GM19372 (cell line): Measurements from ENCODE around the gene TRIM10.

ENCODE experiments used
- ATAC-seq: cut with Tn5 transposase; IDR thresholded peaks from one replicate; pipeline ENCODE4 v1.9.1; 2021; ENCODE audit warnings: mild to moderate bottlenecking, low read depth, moderate library complexity; ENCODE audit not compliant: unreplicated experiment

The TRIM10 gene, protein sequence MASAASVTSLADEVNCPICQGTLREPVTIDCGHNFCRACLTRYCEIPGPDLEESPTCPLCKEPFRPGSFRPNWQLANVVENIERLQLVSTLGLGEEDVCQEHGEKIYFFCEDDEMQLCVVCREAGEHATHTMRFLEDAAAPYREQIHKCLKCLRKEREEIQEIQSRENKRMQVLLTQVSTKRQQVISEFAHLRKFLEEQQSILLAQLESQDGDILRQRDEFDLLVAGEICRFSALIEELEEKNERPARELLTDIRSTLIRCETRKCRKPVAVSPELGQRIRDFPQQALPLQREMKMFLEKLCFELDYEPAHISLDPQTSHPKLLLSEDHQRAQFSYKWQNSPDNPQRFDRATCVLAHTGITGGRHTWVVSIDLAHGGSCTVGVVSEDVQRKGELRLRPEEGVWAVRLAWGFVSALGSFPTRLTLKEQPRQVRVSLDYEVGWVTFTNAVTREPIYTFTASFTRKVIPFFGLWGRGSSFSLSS

GRCh38 chr6:30160785-30161531 is at the start of gene TRIM10:
TRIM10 (minus strand) TSS chr6:30161211; CDS start chr6:30160858, 353 bp downstream.
- ATAC-seq, result no peak

GRCh38 chr6:30207619-30208295 is 46.7 kb upstream of the TRIM10 start:
- ATAC-seq, result no peak

GRCh38 chr6:30206799-30207618 is 46.0 kb upstream of the TRIM10 start:
- ATAC-seq, result no peak

DNA sequence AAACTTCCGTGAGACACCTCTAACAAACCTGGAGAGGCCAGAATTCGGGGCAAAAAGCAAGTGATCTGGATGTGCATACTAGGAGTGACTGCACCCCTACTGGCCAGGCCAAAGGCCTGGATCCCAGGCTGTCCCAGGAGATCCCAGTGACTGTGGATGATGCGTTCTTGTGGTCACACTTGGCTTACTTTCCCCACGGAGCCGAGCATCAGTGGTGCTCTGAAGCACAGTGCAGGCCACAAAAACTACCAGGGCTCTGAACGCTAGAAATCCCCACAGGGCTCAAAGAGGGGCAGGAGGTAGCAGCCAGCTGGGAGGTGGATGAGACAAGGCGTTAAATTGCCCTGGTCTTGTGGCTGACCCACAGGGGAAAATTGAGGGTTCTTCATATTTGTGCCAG is 45.1 kb upstream of the TRIM10 start:
- no peak for ATAC-seq

DNA sequence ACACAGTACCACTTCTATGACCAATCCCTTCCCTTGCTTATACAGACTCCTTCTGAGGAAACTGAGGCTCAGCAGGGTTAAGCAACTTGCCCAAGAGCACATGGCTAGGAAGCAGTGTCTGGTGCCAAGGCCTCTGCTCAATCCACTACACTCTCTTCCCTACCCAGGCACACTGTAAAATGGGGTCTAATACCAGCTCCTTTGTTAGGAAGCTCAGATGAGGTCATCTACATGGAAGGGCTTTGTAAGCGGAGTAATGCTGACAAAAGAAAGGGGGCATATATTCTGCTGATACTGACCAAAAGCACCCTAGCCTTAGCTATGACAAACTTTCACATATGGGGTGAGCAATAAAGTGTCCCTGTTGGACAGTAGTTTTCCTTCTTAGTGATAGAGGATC is 43.1 kb upstream of the TRIM10 start:
- ATAC-seq, result no peak

GRCh38 chr6:30202366-30202765 is 41.4 kb upstream of the TRIM10 start:
- no peak for ATAC-seq

- ATAC-seq, result no peak
Observed at GRCh38 chr6:30200551-30201281, 39.7 kb upstream of the TRIM10 start.

DNA sequence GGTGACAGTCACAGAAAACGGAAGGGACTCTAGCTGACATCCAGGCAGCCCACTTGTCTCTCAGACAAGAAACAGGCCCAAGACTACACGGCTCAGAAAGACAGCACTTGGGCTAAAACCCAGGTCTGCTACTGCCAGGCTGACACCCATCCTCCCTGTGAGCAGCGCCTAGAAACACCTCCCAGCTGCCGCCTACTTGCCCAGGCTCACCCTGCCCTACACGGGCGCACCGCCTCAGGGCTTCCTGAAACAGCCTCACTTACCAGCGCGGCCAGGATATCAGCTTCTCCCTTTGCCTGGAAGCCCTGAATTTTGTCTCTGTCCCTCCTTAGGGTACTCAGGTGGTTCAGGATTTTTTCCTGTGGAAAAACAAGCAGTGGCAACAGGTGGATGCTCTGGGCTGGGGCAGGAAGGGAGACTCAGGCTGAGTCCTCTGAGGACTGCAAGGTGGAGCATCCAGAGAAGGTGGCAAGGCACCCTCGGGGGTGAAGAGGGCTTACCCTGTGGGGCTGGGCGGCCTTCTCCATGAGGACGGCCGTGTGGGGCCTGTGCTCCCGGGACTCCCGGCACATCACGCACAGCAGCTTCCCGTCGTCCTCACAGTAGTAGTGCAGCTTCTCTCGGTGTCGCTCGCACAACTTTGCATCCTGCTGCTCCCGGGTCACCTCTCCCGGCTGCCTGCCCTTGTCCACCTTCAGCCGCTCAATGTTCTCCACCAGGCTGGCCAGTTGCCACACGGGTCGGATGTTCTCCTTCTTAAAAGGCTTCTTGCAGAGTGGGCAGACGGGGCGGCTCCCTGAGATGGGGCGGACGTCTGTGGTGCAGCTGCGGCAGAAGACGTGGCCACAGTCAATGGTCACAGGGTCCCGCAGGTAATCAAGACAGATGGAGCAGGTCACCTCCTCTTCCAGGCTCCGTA is 37.4 kb upstream of the TRIM10 start:
- no peak for ATAC-seq

- ATAC-seq, result no peak
Observed at GRCh38 chr6:30196376-30196775, 35.4 kb upstream of the TRIM10 start.

- ATAC-seq, result no peak
Observed at GRCh38 chr6:30195951-30196350, 34.9 kb upstream of the TRIM10 start.

DNA sequence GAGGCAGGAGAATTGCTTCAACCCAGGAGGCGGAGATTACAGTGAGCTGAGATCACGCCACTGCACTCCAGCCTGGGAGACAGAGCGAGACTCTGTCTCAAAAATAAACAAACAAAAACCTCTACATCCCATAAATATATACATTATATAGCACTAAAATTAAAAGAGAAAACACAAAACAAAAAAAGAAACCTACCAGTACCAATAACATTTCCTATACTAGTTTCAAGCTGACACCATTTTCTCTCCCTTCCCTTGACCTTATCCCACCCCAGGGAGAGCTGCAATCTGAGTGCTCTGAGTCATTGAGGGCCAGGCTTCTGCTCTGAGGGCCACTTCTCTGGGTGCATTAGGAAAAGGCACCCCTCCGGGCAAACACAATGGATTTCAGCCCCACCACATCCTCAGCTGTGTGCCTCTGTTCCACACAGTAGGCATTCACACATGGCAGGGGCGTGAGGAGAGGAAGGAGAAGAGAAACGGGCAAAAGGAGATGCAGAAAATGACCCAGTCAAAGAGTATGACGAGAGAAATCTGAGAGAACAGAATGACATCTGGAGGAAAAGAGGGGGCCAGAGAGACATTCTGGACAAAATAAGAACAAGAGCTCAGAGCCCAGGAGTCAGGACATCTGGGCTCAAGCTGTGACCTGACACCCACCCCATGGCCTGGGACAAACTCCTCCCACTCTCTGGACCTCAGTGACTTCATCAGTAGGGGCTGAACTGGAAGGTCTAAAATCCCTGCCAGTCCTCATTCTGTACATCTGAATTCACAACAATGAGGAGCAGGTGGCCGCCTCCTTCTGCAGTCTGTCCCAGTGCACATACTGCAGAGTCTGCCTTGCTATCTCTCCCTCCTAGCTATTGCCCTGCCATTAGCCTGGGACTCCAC is 34.0 kb upstream of the TRIM10 start:
- ATAC-seq, result no peak

GRCh38 chr6:30192076-30192475 is 31.1 kb upstream of the TRIM10 start:
- no peak for ATAC-seq

DNA sequence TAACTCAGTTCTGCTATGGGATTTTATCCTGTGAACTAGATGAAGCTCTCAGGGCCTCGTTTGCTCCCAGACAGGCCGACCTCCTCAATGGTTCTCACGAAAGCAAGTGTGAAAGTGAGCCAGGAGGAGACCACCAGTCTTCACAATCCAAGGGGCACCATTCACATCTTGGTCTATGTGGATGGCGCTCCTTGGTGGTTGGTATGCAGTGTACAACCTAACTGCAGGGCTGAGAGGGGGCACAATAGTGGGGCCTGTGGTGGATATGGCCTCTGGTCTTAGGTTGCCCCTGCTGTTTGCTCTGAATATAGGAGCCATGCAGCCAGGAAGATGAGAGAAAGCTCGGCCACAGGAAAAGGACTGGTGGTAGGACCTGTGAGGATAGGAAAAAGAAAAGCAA is 27.5 kb upstream of the TRIM10 start:
- no peak for ATAC-seq

GRCh38 chr6:30185846-30186484 is 25.0 kb upstream of the TRIM10 start:
- ATAC-seq, result no peak

DNA sequence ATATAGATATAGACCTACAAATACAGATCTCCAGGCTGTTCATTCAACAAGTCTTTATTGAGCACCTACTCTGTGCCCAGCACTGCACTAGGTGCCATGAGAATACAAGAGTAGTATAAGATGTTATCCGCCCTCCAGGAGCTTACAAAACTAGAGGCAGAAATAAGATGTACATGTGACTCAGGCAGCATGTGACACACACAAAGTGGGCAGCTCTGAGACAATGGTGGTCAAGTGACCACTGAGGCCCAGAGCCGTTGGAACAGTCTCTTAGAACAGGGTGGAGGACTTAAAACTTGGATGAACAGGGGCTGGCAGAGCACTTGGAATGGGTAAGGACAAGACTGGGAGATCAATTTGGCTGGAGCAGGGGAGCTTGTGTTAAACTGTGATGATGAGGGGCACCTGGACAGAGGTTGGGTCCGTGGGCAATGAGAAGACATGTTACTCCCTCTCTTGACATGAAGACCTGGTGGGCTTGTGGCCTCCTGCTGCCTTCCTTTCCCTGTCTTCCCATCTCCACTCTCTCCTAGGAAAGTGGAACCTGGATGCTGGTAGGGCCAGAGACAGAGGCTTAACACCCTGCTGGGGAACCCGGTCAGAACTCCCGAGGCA is 23.5 kb upstream of the TRIM10 start:
- ATAC-seq, result no peak

DNA sequence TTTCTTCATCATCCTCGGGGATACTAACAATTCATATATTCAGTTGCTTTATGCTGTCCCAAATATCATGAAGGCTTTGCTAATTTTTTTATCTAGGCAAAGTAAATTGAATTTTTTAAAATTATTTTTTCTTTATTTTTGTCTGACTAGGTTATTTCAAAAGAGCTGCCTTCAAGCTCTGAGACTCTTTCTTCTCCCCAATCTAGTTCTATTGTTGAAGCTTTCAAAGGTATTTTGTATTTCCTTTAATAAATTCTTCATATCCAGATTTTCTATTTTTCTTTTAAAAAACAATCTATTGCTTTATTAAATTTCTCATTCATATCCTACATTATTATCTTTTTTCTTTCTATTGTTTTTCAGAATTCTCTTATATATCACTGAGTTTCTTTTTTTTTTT is 19.1 kb upstream of the TRIM10 start:
- ATAC-seq, result no peak

- ATAC-seq, result no peak
Observed at GRCh38 chr6:30178837-30179236, 17.8 kb upstream of the TRIM10 start.
